Parathyroid adenoma (tissue), 2 donors: ENCODE data around the gene FERMT1.
"Not testable (repeated sequence)": the region's sequence is repeated elsewhere in the genome, so short reads cannot be mapped to it uniquely, and the experiment has no call there.

Experiments
- H2AFZ ChIP-seq: fragments of 300-600 bp; sonication (generic); one replicate; pipeline ENCODE4 v1.7.0; 2017; ENCODE audit warnings: antibody characterized with exemption, mild to moderate bottlenecking
- H3K27ac ChIP-seq: fragments of 300-600 bp; sonication (generic); one replicate; pipeline ENCODE4 v1.7.0; 2017
- H3K27me3 ChIP-seq: fragments of 300-600 bp; sonication (generic); one replicate; pipeline ENCODE4 v1.7.0; 2017; ENCODE audit warnings: low read length; ENCODE audit not compliant: control insufficient read depth, insufficient read depth
- H3K36me3 ChIP-seq: fragments of 300-600 bp; sonication (generic); one replicate; pipeline ENCODE4 v1.7.0; 2017; ENCODE audit warnings: low read length; ENCODE audit not compliant: control insufficient read depth, insufficient read depth
- H3K4me1 ChIP-seq: fragments of 300-600 bp; sonication (generic); one replicate; pipeline ENCODE4 v1.7.0; 2017; ENCODE audit warnings: control low read depth
- H3K4me2 ChIP-seq: fragments of 300-600 bp; sonication (generic); one replicate; pipeline ENCODE4 v1.7.0; 2017; ENCODE audit warnings: low read length
- H3K4me3 ChIP-seq: fragments of 300-600 bp; sonication (generic); one replicate; pipeline ENCODE4 v1.7.0; 2017; ENCODE audit warnings: low read depth, low read length
- H3K79me2 ChIP-seq: fragments of 300-600 bp; sonication (generic); one replicate; pipeline ENCODE4 v1.7.0; 2017; ENCODE audit warnings: control low read depth
- H3K9ac ChIP-seq: fragments of 300-600 bp; sonication (generic); one replicate; pipeline ENCODE4 v1.7.0; 2017; ENCODE audit warnings: mild to moderate bottlenecking
- H3K9me3 ChIP-seq: fragments of 300-600 bp; sonication (generic); one replicate; pipeline ENCODE4 v1.7.0; 2017; ENCODE audit warnings: low read length; ENCODE audit not compliant: control insufficient read depth
- TF ChIP-seq, protein P1 (sequence below): fragments of 300-600 bp; sonication (generic); IDR thresholded peaks from one replicate; pipeline ENCODE4 v1.7.0; 2017; ENCODE audit warnings: antibody characterized with exemption, mild to moderate bottlenecking
- donor health status: primary hyperparathyroidism.

The FERMT1 gene

DNA sequence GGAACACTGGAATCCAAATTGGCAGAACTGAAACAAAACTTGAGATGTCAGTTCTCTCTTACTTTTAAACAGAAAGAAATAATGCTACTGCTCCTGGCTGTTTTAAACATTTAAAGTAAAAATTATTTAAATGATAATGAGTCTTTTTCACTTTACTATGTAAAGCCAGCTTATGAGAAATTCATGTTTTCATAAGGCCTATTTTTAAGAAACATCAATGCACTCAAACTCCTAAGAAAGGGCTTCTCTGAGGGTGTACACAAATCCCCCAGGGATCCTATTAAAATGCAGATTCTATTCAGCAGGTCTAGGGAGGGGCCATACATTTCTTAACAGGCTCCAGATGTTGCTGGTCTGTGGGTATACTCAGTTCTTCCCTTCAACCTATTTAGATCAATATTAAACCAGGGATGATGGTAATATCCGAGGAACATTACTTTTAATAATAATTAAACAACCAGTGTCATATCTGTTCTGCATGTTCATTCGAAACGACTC lies 2.3 kb downstream of the FERMT1 start:
- H3K79me2 ChIP-seq, result no peaks in the 10 kb centered on the region
- H3K27ac ChIP-seq, result no peak overlapping the region
- no peaks in the 10 kb centered on the region for H3K36me3 ChIP-seq
- no peak overlapping the region for H3K4me3 ChIP-seq
- H3K4me2 ChIP-seq, result no peak overlapping the region
- no peaks in the 10 kb centered on the region for H3K27me3 ChIP-seq
- no peaks in the 10 kb centered on the region for H3K9me3 ChIP-seq
- H2AFZ ChIP-seq, result no peak overlapping the region
- TF ChIP-seq, protein P1, sequence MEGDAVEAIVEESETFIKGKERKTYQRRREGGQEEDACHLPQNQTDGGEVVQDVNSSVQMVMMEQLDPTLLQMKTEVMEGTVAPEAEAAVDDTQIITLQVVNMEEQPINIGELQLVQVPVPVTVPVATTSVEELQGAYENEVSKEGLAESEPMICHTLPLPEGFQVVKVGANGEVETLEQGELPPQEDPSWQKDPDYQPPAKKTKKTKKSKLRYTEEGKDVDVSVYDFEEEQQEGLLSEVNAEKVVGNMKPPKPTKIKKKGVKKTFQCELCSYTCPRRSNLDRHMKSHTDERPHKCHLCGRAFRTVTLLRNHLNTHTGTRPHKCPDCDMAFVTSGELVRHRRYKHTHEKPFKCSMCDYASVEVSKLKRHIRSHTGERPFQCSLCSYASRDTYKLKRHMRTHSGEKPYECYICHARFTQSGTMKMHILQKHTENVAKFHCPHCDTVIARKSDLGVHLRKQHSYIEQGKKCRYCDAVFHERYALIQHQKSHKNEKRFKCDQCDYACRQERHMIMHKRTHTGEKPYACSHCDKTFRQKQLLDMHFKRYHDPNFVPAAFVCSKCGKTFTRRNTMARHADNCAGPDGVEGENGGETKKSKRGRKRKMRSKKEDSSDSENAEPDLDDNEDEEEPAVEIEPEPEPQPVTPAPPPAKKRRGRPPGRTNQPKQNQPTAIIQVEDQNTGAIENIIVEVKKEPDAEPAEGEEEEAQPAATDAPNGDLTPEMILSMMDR, result no peak
- H3K4me1 ChIP-seq, result peaks cover 4% of the 10 kb centered on the region
- H3K9ac ChIP-seq, result no peak overlapping the region

DNA sequence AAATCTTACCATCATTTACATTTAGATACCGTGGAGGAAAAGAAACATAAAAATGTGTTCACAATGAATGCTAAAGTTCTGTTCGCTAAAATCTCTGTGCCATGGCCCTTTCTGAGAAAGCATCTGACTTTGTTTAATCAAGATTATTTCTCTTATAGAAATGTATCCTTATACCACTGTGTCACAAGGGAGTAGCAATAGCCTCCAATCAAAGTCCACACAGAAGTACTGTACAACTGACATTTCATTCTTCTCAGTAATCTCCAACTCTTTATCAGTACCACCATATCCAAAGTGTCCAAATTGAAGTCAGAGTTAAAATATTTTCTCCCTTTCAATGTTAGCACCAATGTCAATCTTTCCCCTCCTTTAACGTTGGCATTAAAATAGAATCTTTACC lies 6.1 kb downstream of the FERMT1 start:
- no peaks in the 10 kb centered on the region for H3K9me3 ChIP-seq
- no peaks in the 10 kb centered on the region for H3K36me3 ChIP-seq
- TF ChIP-seq, protein P1, result no peak
- no peak overlapping the region for H3K9ac ChIP-seq
- H3K4me3 ChIP-seq, result no peak overlapping the region
- H3K4me2 ChIP-seq, result no peak overlapping the region
- no peak overlapping the region for H2AFZ ChIP-seq
- H3K79me2 ChIP-seq, result no peaks in the 10 kb centered on the region
- no peak overlapping the region for H3K27ac ChIP-seq
- peaks cover 4% of the 10 kb centered on the region for H3K4me1 ChIP-seq
- no peaks in the 10 kb centered on the region for H3K27me3 ChIP-seq

GRCh38 chr20:6115221-6115895 lies 7.5 kb downstream of the FERMT1 start:
- Histone ChIP-seq H3K4me2 (no peak overlapping the region), H3K79me2 (no peaks in the 10 kb centered on the region), H3K36me3 (no peaks in the 10 kb centered on the region), H3K27ac (no peak overlapping the region), H3K4me1 (no peaks in the 10 kb centered on the region), H2AFZ (no peak overlapping the region), H3K27me3 (no peaks in the 10 kb centered on the region), H3K9me3 (no peaks in the 10 kb centered on the region), H3K4me3 (no peak overlapping the region), H3K9ac (no peak overlapping the region)
- TF ChIP-seq, protein P1, result no peak

DNA sequence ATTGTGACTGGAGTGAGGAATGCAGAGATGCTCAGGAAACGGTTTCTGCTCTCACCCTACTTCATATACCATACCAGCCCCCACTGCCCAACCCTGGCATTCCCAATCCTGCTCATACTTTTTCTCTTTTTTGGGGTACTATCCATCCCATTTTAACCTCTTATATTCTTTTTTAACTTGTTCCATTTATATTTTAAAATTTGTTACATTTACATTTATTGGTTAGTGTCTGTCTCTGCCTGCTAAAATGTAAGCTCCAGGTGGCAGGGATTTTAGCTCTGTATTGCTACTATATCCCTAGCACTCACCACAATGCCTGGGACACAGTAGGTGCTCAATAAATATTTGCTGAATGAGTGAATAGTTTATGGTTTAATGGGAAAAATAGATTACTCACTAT lies 8.1 kb downstream of the FERMT1 start:
- Histone ChIP-seq H3K36me3 (no peaks in the 10 kb centered on the region), H3K27me3 (no peaks in the 10 kb centered on the region), H3K4me2 (no peak overlapping the region), H2AFZ (no peak overlapping the region), H3K4me1 (no peaks in the 10 kb centered on the region), H3K27ac (no peak overlapping the region), H3K4me3 (no peak overlapping the region), H3K9me3 (no peaks in the 10 kb centered on the region), H3K79me2 (no peaks in the 10 kb centered on the region), H3K9ac (no peak overlapping the region)
- TF ChIP-seq, protein P1, result no peak

DNA sequence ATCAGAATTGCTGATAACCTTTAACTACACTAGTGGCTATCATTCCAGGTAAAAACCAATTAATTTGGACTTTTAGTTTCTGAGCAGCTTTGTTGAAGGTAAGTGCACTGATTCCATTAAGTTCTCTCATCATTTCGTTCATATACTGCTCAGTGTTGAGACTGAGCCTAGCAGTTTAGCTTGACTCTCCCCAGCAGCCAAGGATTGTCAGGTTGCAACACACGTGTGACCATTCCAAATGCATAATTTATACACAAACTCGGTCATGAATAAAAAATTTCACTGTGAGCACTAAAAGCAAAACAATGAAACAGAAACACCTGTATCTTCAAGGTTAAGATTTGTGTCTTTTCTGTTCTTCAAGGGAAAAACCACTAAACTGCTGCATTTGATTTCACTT lies 8.9 kb downstream of the FERMT1 start:
- Histone ChIP-seq H3K27me3 (no peaks in the 10 kb centered on the region), H3K79me2 (no peaks in the 10 kb centered on the region), H3K36me3 (no peaks in the 10 kb centered on the region), H2AFZ (no peak overlapping the region), H3K4me2 (no peak overlapping the region), H3K9ac (no peak overlapping the region), H3K27ac (no peak overlapping the region), H3K4me3 (no peak overlapping the region), H3K9me3 (no peaks in the 10 kb centered on the region), H3K4me1 (no peaks in the 10 kb centered on the region)
- TF ChIP-seq, protein P1, result no peak

DNA sequence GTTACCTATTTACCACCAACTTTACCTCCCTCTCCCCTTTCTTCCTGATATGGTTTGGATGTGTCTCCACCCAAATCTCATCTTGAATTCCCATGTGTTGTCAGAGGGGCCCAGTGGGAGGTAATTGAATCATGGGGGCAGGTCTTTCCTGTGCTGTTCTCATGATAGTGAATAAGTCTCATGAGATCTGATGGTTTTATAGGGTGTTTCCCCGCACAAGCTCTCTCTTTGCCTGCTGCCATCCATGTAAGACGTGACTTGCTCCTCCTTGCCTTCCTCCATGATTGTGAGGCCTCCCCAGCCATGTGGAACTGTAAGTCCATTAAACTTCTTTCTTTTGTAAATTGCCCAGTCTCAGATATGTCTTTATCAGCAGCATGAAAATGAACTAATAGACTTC lies 9.9 kb downstream of the FERMT1 start:
- H3K27ac ChIP-seq, H3K79me2 ChIP-seq, H2AFZ ChIP-seq, H3K4me1 ChIP-seq, H3K9ac ChIP-seq, H3K27me3 ChIP-seq, H3K4me3 ChIP-seq, H3K9me3 ChIP-seq, H3K36me3 ChIP-seq, H3K4me2 ChIP-seq: not testable (repeated sequence)
